Psoas muscle (tissue), 8 donors: ENCODE measurements around the gene SLCO4A1. TPM values are rescaled to one million over a fixed set of nuclear protein-coding genes. Genes with fewer than 3 reads are reported as not detected.

ENCODE experiments used
- ATAC-seq, 4 donors: fragments of 200-7000 bp; cut with Tn5 transposase; one replicate each; pipeline ENCODE4 v1.9.1; 2020; ENCODE audit warnings: moderate library complexity in 3 of 4, mild to moderate bottlenecking in 2 of 4
- DNase-seq, 2 donors: peaks; one replicate each; pipeline ENCODE4 v3.0.0-alpha.2; 2020
- H3K27ac ChIP-seq: fragments of 200-600 bp; one replicate; pipeline ENCODE4 v1.8.0; 2022
- H3K27me3 ChIP-seq, 3 donors: fragments of 200-600 bp in 1 of 3; one replicate each; pipeline versions ENCODE4 v1.6.1 to v1.8.0; 2013 to 2022; ENCODE audit warnings: low read length in 2 of 3, mild to moderate bottlenecking in 2 of 3, moderate library complexity in 1 of 3; ENCODE audit not compliant: insufficient read depth in 3 of 3
- H3K36me3 ChIP-seq, 2 donors: fragments of 200-600 bp in 1 of 2; one replicate each; pipeline versions ENCODE4 v1.6.1 to v1.8.0; 2013 to 2022; ENCODE audit warnings: low read depth in 1 of 2, mild to moderate bottlenecking in 1 of 2, moderate library complexity in 1 of 2; ENCODE audit not compliant: insufficient read depth in 1 of 2
- H3K4me1 ChIP-seq: fragments of 200-600 bp; one replicate; pipeline ENCODE4 v1.8.0; 2022
- H3K4me3 ChIP-seq: fragments of 200-600 bp; one replicate; pipeline ENCODE4 v1.8.0; 2022; ENCODE audit warnings: mild to moderate bottlenecking
- H3K9me3 ChIP-seq: fragments of 200-600 bp; one replicate; pipeline ENCODE4 v1.8.0; 2022
- CTCF ChIP-seq: fragments of 200-600 bp; IDR thresholded peaks from one replicate; pipeline ENCODE4 v1.8.0; 2022; ENCODE audit warnings: antibody characterized with exemption
- WGBS, 3 donors: extraction: QIAGEN DNeasy Blood & Tissue Kit; methylation state at CpG; one replicate each; pipeline versions ENCODE4 v1.1.6 to v1.1.7; 2013; 5-methylcytosine and 5-hydroxymethylcytosine counted together
- intact Hi-C, 2 donors: fragments of 100-400 bp; cut with DNase I; formaldehyde crosslinking; loops; one replicate each; pipeline versions ENCODE4 v1.11.0 to v1.14.2; 2022
- polyA plus RNA-seq, 3 donors: library from polyadenylated mRNA; stranded (reverse); fragments of 200-250 nt; gene quantifications; one replicate each; pipeline ENCODE4 v1.2.3, GENCODE V29; 2013
- total RNA-seq, 4 donors: library from RNA; stranded (reverse); fragmentation: NEBNext Ultra II Directional in 2 of 4; extraction: Animal tissue kit (Norgen Biotek cat#: 25700) in 2 of 4; gene quantifications; one replicate each; pipeline versions ENCODE4 v1.2.1 to v1.2.4, GENCODE V29; 2021 to 2023
- donor health status: healthy with polysubstance abuse.
- donor health status: DM: no; HTN: no; CAD: no; lungs with moderate emphysema.
- donor health status: Bipolar disorder and iron deficiency.
- donor health status: healthy.
- donor health status: DM: yes; HTN: yes; CAD: no.
- donor health status: DM: no; HTN: no; CAD: no.
- donor health status: DM: no; HTN: no; CAD: no.
- donor health status: DM: yes; HTN: yes; CAD: no.

Gene SLCO4A1
- total and polyA plus RNA-seq, 7 donors = 5.3 to 38.5 (median 9.8) TPM

GRCh38 chr20:62635852-62636251, 6.5 kb upstream of the SLCO4A1 start:
- ATAC-seq = no peak
- TF ChIP-seq CTCF = no peak
- no peak for DNase-seq

GRCh38 chr20:62636446-62636845, 5.9 kb upstream of the SLCO4A1 start:
- ATAC-seq = peak in 2 of 4 donors; percentile 28 to 35
- Histone ChIP-seq H3K4me3 (no peak overlapping the region), H3K4me1 (peaks cover under 1% of the 10 kb centered on the region)

More at GRCh38 chr20:62635852-62636251, 6.5 kb upstream of the SLCO4A1 start:
- H3K27ac ChIP-seq = no peak overlapping the region
- no peaks in the 10 kb centered on the region for H3K9me3 ChIP-seq
- H3K27me3 ChIP-seq = peaks cover 0 to 35% (median 2%) of the 10 kb centered on the region in 3 donors
- intact Hi-C loops = no loop called here
- no peaks in the 10 kb centered on the region for H3K36me3 ChIP-seq
- 82 to 84% (median 82%) methylated on average over 16 of the region's 16 CpGs for WGBS, 3 donors
- H3K4me3 ChIP-seq = no peak overlapping the region
- no peaks in the 10 kb centered on the region for H3K4me1 ChIP-seq

GRCh38 chr20:62637110-62637509, 5.2 kb upstream of the SLCO4A1 start:
- H3K27ac ChIP-seq = no peak overlapping the region
- DNase-seq (no peak), ATAC-seq (no peak)
- H3K4me1 ChIP-seq = peaks cover 4% of the 10 kb centered on the region
- intact Hi-C loops = no loop called here
- H3K9me3 ChIP-seq = no peaks in the 10 kb centered on the region
- no peaks in the 10 kb centered on the region for H3K36me3 ChIP-seq
- no peak for TF ChIP-seq CTCF
- peaks cover 0 to 30% (median 2%) of the 10 kb centered on the region in 3 donors for H3K27me3 ChIP-seq
- no peak overlapping the region for H3K4me3 ChIP-seq
- WGBS, 3 donors = 68 to 85% (median 76%) methylated on average over 5 of the region's 5 CpGs

More at GRCh38 chr20:62636446-62636845, 5.9 kb upstream of the SLCO4A1 start:
- 39 to 47% (median 46%) methylated on average over 14 to 16 of the region's 16 CpGs for WGBS, 3 donors
- H3K27ac ChIP-seq = no peak overlapping the region
- TF ChIP-seq CTCF = no peak
- H3K36me3 ChIP-seq = no peaks in the 10 kb centered on the region
- H3K27me3 ChIP-seq = peaks cover 0 to 29% (median 2%) of the 10 kb centered on the region in 3 donors
- intact Hi-C loops = no loop called here
- no peak for DNase-seq
- no peaks in the 10 kb centered on the region for H3K9me3 ChIP-seq

- Histone ChIP-seq H3K27me3 (peaks cover 0 to 28% (median 2%) of the 10 kb centered on the region in 3 donors), H3K4me1 (peaks cover 7% of the 10 kb centered on the region), H3K9me3 (no peaks in the 10 kb centered on the region), H3K27ac (no peak overlapping the region), H3K4me3 (no peak overlapping the region), H3K36me3 (no peaks in the 10 kb centered on the region)
- no peak for DNase-seq
- no peak for TF ChIP-seq CTCF
- ATAC-seq = no peak
- WGBS, 3 donors = 90 to 93% (median 91%) methylated on average over 11 of the region's 11 CpGs
- intact Hi-C loops = no loop called here
Observed at GRCh38 chr20:62637521-62638054, 4.7 kb upstream of the SLCO4A1 start.
